Neural crest cell (in vitro differentiated cells): Measurements from ENCODE around the gene PLCXD3. TPM values are rescaled to one million over a fixed set of nuclear protein-coding genes. Genes with fewer than 3 reads are reported as not detected.

Source experiments
- DNase-seq: peaks from one replicate; pipeline ENCODE4 v3.0.0; 2021; ENCODE audit warnings: low read depth, mixed read lengths, low spot score
- H3K27ac Mint-ChIP-seq: one replicate; pipeline ENCODE4 v1.8.0; 2021; ENCODE audit warnings: mild to moderate bottlenecking, mixed read lengths; ENCODE audit not compliant: unreplicated experiment
- H3K27me3 Mint-ChIP-seq: 2 replicates; pipeline ENCODE4 v1.8.0; 2021; ENCODE audit warnings: low read depth, mild to moderate bottlenecking, mixed read lengths
- H3K36me3 Mint-ChIP-seq: 2 replicates; pipeline ENCODE4 v1.8.0; 2021; ENCODE audit warnings: low read depth, mild to moderate bottlenecking, mixed read lengths
- H3K4me1 Mint-ChIP-seq: 2 replicates; pipeline ENCODE4 v1.8.0; 2021; ENCODE audit warnings: mixed read lengths
- H3K4me3 Mint-ChIP-seq: one replicate; pipeline ENCODE4 v1.8.0; 2021; ENCODE audit warnings: mild to moderate bottlenecking, mixed read lengths
- H3K9me3 Mint-ChIP-seq: 2 replicates; pipeline ENCODE4 v1.8.0; 2021; ENCODE audit warnings: mixed read lengths
- CTCF ChIP-seq: fragments of 200-600 bp; sonication (generic); conservative IDR thresholded peaks from 2 replicates; pipeline ENCODE4 v1.5.0; 2021; ENCODE audit warnings: antibody characterized with exemption, mild to moderate bottlenecking
- total RNA-seq: library from RNA; stranded (reverse); gene quantifications from 2 replicates; pipeline ENCODE4 v1.2.1, GENCODE V29; 2021

The PLCXD3 gene
- total RNA-seq, 1 donor from 2014 or later = 0.07 TPM

DNA sequence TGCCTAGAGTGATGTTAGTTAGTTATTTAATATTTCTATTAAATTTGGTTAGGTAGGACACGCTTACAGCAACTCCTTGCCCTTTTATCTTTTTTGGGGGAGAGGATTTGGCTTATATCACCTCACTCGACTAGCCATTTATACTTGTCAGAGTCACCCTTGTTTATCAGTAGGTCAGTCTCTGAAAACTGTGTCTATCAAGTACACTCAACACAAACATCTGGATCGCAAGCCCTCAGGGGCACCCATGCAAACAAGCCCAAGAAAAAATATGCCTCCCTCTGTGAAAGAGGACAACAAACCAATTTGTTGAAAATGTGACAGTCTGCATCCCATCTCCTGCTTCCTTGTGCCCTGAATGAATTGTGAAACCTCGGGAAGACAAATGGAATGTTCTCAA is 139.9 kb downstream of the PLCXD3 start:
- H3K9me3 Mint-ChIP-seq = no peaks in the 10 kb centered on the region
- no peak overlapping the region for H3K4me3 Mint-ChIP-seq
- no peaks in the 10 kb centered on the region for H3K36me3 Mint-ChIP-seq
- H3K27ac Mint-ChIP-seq = no peak overlapping the region
- H3K27me3 Mint-ChIP-seq = peaks cover 2% of the 10 kb centered on the region
- no peaks in the 10 kb centered on the region for H3K4me1 Mint-ChIP-seq
- TF ChIP-seq CTCF = no peak
- no peak for DNase-seq

- DNase-seq = no peak
- Mint-ChIP-seq H3K9me3 (no peaks in the 10 kb centered on the region), H3K27ac (no peak overlapping the region), H3K36me3 (no peaks in the 10 kb centered on the region), H3K27me3 (peaks cover 2% of the 10 kb centered on the region), H3K4me3 (no peak overlapping the region), H3K4me1 (no peaks in the 10 kb centered on the region)
- no peak for TF ChIP-seq CTCF
Observed at GRCh38 chr5:41369799-41370198, 140.6 kb downstream of the PLCXD3 start.

DNA sequence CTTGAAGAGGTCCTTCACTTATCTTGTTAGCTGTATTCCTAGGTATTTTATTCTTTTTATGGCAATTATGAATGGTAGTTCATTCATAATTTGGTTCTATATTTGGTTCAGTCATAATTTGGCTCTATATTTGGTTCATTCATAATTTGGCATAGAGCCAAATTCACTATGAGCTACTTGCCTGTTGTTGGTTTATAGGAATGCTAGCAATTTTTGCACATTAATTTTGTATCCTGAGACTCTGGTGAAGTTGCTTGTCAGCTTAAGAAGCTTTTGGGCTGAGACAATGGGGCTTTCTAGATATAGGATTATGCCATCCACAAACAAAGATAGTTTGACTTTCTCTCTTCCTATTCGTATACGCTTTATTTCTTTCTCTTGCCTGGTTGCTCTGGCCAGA is 142.2 kb downstream of the PLCXD3 start:
- DNase-seq = no peak
- Mint-ChIP-seq H3K4me3 (no peak overlapping the region), H3K27me3 (peaks cover 2% of the 10 kb centered on the region), H3K36me3 (no peaks in the 10 kb centered on the region), H3K4me1 (no peaks in the 10 kb centered on the region), H3K27ac (no peak overlapping the region), H3K9me3 (no peaks in the 10 kb centered on the region)
- no peak for TF ChIP-seq CTCF

DNA sequence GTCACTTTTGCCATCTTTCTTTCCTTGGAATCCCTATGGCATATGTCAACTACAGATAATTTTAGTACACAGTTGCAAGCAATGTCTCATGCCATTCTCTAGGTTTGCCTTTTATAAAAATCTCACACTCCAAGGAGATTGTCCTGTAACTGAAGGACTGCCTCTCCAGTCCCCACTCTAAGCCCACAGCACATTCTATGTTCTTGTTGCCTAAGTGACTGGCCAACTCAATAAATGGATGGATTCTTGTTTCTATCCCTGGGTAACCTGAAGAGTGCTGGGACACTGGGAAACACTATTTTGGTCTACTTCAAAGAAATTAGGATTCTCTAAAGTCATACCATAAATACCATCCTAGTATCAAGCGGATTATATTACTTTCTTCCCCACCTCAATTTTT is 145.0 kb downstream of the PLCXD3 start:
- H3K36me3 Mint-ChIP-seq = no peaks in the 10 kb centered on the region
- TF ChIP-seq CTCF = no peak
- H3K9me3 Mint-ChIP-seq = no peaks in the 10 kb centered on the region
- no peak overlapping the region for H3K27ac Mint-ChIP-seq
- no peaks in the 10 kb centered on the region for H3K4me1 Mint-ChIP-seq
- peaks cover 2% of the 10 kb centered on the region for H3K27me3 Mint-ChIP-seq
- no peak for DNase-seq
- no peak overlapping the region for H3K4me3 Mint-ChIP-seq

DNA sequence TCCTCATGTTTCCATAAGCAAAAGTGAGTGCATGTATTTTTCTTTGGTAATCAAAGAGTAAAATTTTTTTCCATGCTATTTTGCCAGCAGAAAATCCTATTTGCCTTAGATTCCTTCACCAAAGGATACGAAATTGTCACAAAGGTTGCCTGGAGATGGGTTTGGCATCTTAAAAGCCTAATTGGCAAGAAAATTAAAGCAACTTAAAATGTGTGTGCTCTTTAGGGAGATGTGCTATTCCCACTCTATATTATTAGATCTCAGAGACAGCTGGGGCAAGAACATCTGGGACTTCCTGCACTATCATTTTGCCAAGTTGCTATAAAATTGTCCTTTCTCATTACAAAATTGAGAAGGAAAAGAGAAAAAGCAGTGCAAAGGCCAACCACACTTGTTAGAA is 146.1 kb downstream of the PLCXD3 start:
- no peaks in the 10 kb centered on the region for H3K36me3 Mint-ChIP-seq

More for the DNA sequence above, 146.1 kb downstream of the PLCXD3 start:
- no peaks in the 10 kb centered on the region for H3K4me1 Mint-ChIP-seq
- DNase-seq = no peak
- H3K4me3 Mint-ChIP-seq = no peak overlapping the region
- peaks cover 3% of the 10 kb centered on the region for H3K9me3 Mint-ChIP-seq
- no peak for TF ChIP-seq CTCF
- peaks cover 2% of the 10 kb centered on the region for H3K27me3 Mint-ChIP-seq
- no peak overlapping the region for H3K27ac Mint-ChIP-seq
